ENCODE results near the gene NEK11. TPM values are rescaled to one million over a fixed set of nuclear protein-coding genes. Genes with fewer than 3 reads are reported as not detected.
A peak's percentile ranks its signal among the peaks of the same experiment; 100 is the strongest.
"Not testable (repeated sequence)": the region's sequence is repeated elsewhere in the genome, so short reads cannot be mapped to it uniquely, and the experiment has no call there.

The NEK11 gene
- total RNA-seq, 6 experiments from 2014 or later = 2.5 to 4.0 (median 3.1) TPM

GRCh38 chr3:131323792-131324191, 297.1 kb downstream of the NEK11 start:
- no peak for TF ChIP-seq CTCF (IDR thresholded peaks at IDR 0.05)
- H3K36me3 Mint-ChIP-seq (ENCODE audit: low read depth) = no peaks in the 10 kb centered on the region
- no peaks in the 10 kb centered on the region for H3K27me3 Mint-ChIP-seq (ENCODE audit: insufficient read depth)
- H3K4me1 Mint-ChIP-seq (ENCODE audit: low read depth) = peaks cover 11% of the 10 kb centered on the region
- no peak overlapping the region for H3K27ac Mint-ChIP-seq
- H3K9me3 Mint-ChIP-seq = no peaks in the 10 kb centered on the region
- DNase-seq = no peak
- H3K4me3 Mint-ChIP-seq = no peak overlapping the region

- no peak for DNase-seq
- H3K9me3 Mint-ChIP-seq = no peaks in the 10 kb centered on the region
- no peaks in the 10 kb centered on the region for H3K36me3 Mint-ChIP-seq (ENCODE audit: low read depth)
- TF ChIP-seq CTCF (IDR thresholded peaks at IDR 0.05) = no peak
- H3K4me3 Mint-ChIP-seq = no peak overlapping the region
- H3K27me3 Mint-ChIP-seq (ENCODE audit: insufficient read depth) = no peaks in the 10 kb centered on the region; the same call in 1 of the 2 replicates
- H3K27ac Mint-ChIP-seq = no peak overlapping the region
- H3K4me1 Mint-ChIP-seq (ENCODE audit: low read depth) = peaks cover 11% of the 10 kb centered on the region
These were observed 298.2 kb downstream of the NEK11 start for GRCh38 chr3:131324923-131325322.

GRCh38 chr3:131326307-131326706, 299.6 kb downstream of the NEK11 start:
- Mint-ChIP-seq H3K36me3 (ENCODE audit: low read depth) (no peaks in the 10 kb centered on the region), H3K27ac (no peak overlapping the region), H3K4me1 (ENCODE audit: low read depth) (peaks cover 11% of the 10 kb centered on the region), H3K9me3 (no peaks in the 10 kb centered on the region), H3K27me3 (ENCODE audit: insufficient read depth) (no peaks in the 10 kb centered on the region; the same call in 1 of the 2 replicates), H3K4me3 (no peak overlapping the region)
- TF ChIP-seq CTCF (IDR thresholded peaks at IDR 0.05) = no peak
- peak; percentile 4 for DNase-seq

- Mint-ChIP-seq H3K9me3 (no peaks in the 10 kb centered on the region), H3K27ac (no peak overlapping the region), H3K27me3 (ENCODE audit: insufficient read depth) (no peaks in the 10 kb centered on the region; the same call in 1 of the 2 replicates), H3K36me3 (ENCODE audit: low read depth) (no peaks in the 10 kb centered on the region), H3K4me3 (no peak overlapping the region), H3K4me1 (ENCODE audit: low read depth) (peaks cover 11% of the 10 kb centered on the region)
- no peak for TF ChIP-seq CTCF (IDR thresholded peaks at IDR 0.05)
- DNase-seq = no peak
These were observed 302.0 kb downstream of the NEK11 start for GRCh38 chr3:131328721-131329120.

GRCh38 chr3:131329774-131330173, 303.1 kb downstream of the NEK11 start:
- TF ChIP-seq CTCF (IDR thresholded peaks at IDR 0.05) = no peak
- DNase-seq = no peak
- no peak overlapping the region for H3K27ac Mint-ChIP-seq
- no peaks in the 10 kb centered on the region; the same call in 1 of the 2 replicates for H3K27me3 Mint-ChIP-seq (ENCODE audit: insufficient read depth)
- H3K36me3 Mint-ChIP-seq (ENCODE audit: low read depth) = no peaks in the 10 kb centered on the region
- peaks cover 10% of the 10 kb centered on the region for H3K4me1 Mint-ChIP-seq (ENCODE audit: low read depth)
- H3K4me3 Mint-ChIP-seq = no peak overlapping the region
- no peaks in the 10 kb centered on the region for H3K9me3 Mint-ChIP-seq

GRCh38 chr3:131331456-131332085, 304.9 kb downstream of the NEK11 start:
- not testable (repeated sequence) for H3K27ac Mint-ChIP-seq; DNase-seq; H3K9me3 Mint-ChIP-seq; H3K27me3 Mint-ChIP-seq (ENCODE audit: insufficient read depth); H3K4me1 Mint-ChIP-seq (ENCODE audit: low read depth); H3K36me3 Mint-ChIP-seq (ENCODE audit: low read depth); H3K4me3 Mint-ChIP-seq

Measured in HFFc6 (cell line).